ENCODE data around the gene ARHGAP10. TPM values are rescaled to one million over a fixed set of nuclear protein-coding genes. Genes with fewer than 3 reads are reported as not detected.

ARHGAP10 gene
- total RNA-seq, 2 experiments from 2014 or later: 6.5 to 6.6 TPM

- Mint-ChIP-seq H3K4me1 (peaks cover 1% of the 10 kb centered on the region), H3K27ac (no peak overlapping the region), H3K4me3 (no peak overlapping the region), H3K27me3 (no peaks in the 10 kb centered on the region), H3K9me3 (no peaks in the 10 kb centered on the region), H3K36me3 (no peaks in the 10 kb centered on the region)
- no peak for ATAC-seq (ENCODE audit: low read depth)
- DNase-seq: no peak
- POLR2A ChIA-PET: no interaction called here
These were observed 89.7 kb downstream of the ARHGAP10 start for GRCh38 chr4:147821555-147821954.

- no peak overlapping the region for H3K4me3 Mint-ChIP-seq
- H3K4me1 Mint-ChIP-seq: peaks cover 1% of the 10 kb centered on the region
- no peak for ATAC-seq (ENCODE audit: low read depth)
These were observed 90.2 kb downstream of the ARHGAP10 start for GRCh38 chr4:147822128-147822527.

GRCh38 chr4:147823130-147823529 lies 91.2 kb downstream of the ARHGAP10 start:
- DNase-seq (no peak), ATAC-seq (ENCODE audit: low read depth) (no peak)
- Mint-ChIP-seq H3K27ac (no peak overlapping the region), H3K4me3 (no peak overlapping the region), H3K4me1 (peaks cover 1% of the 10 kb centered on the region), H3K36me3 (no peaks in the 10 kb centered on the region), H3K27me3 (no peaks in the 10 kb centered on the region), H3K9me3 (no peaks in the 10 kb centered on the region)
- POLR2A ChIA-PET: interaction anchor here (0.8 kb wide), 1 partner anchor 11 kb away, joined by 3 read pairs; no protein-coding TSS in a partner anchor

More at GRCh38 chr4:147822128-147822527, 90.2 kb downstream of the ARHGAP10 start:
- POLR2A ChIA-PET: no interaction called here
- Mint-ChIP-seq H3K36me3 (no peaks in the 10 kb centered on the region), H3K27me3 (no peaks in the 10 kb centered on the region), H3K27ac (peak overlapping the region; percentile 22), H3K9me3 (no peaks in the 10 kb centered on the region)
- no peak for DNase-seq

- H3K27me3 Mint-ChIP-seq: no peaks in the 10 kb centered on the region
- H3K9me3 Mint-ChIP-seq: no peaks in the 10 kb centered on the region
- peaks cover 1% of the 10 kb centered on the region for H3K4me1 Mint-ChIP-seq
- ATAC-seq (ENCODE audit: low read depth): no peak
- POLR2A ChIA-PET: no interaction called here
- H3K36me3 Mint-ChIP-seq: no peaks in the 10 kb centered on the region
- no peak for DNase-seq
- H3K27ac Mint-ChIP-seq: no peak overlapping the region
- H3K4me3 Mint-ChIP-seq: no peak overlapping the region
These were observed 92.4 kb downstream of the ARHGAP10 start for GRCh38 chr4:147824316-147824715.

GRCh38 chr4:147824884-147825283 lies 93.0 kb downstream of the ARHGAP10 start:
- no peak overlapping the region for H3K4me3 Mint-ChIP-seq
- H3K27ac Mint-ChIP-seq: no peak overlapping the region
- POLR2A ChIA-PET: no interaction called here
- H3K36me3 Mint-ChIP-seq: no peaks in the 10 kb centered on the region
- H3K27me3 Mint-ChIP-seq: no peaks in the 10 kb centered on the region
- DNase-seq (no peak), ATAC-seq (ENCODE audit: low read depth) (no peak)
- H3K9me3 Mint-ChIP-seq: no peaks in the 10 kb centered on the region
- peaks cover 2% of the 10 kb centered on the region for H3K4me1 Mint-ChIP-seq

- POLR2A ChIA-PET: no interaction called here
- Mint-ChIP-seq H3K4me1 (peaks cover 2% of the 10 kb centered on the region), H3K9me3 (no peaks in the 10 kb centered on the region), H3K4me3 (no peak overlapping the region), H3K27ac (no peak overlapping the region), H3K27me3 (no peaks in the 10 kb centered on the region), H3K36me3 (no peaks in the 10 kb centered on the region)
- no peak for ATAC-seq (ENCODE audit: low read depth)
- DNase-seq: no peak
These were observed 93.8 kb downstream of the ARHGAP10 start for GRCh38 chr4:147825451-147826287.

- ATAC-seq (ENCODE audit: low read depth) (no peak), DNase-seq (no peak)
- peaks cover 2% of the 10 kb centered on the region for H3K4me1 Mint-ChIP-seq
- POLR2A ChIA-PET: no interaction called here
- no peaks in the 10 kb centered on the region for H3K27me3 Mint-ChIP-seq
- no peaks in the 10 kb centered on the region for H3K36me3 Mint-ChIP-seq
- H3K4me3 Mint-ChIP-seq: no peak overlapping the region
- no peak overlapping the region for H3K27ac Mint-ChIP-seq
- no peaks in the 10 kb centered on the region for H3K9me3 Mint-ChIP-seq
These were observed 94.4 kb downstream of the ARHGAP10 start for GRCh38 chr4:147826288-147826646.

GRCh38 chr4:147828331-147828905 lies 96.5 kb downstream of the ARHGAP10 start:
- H3K27me3 Mint-ChIP-seq: no peaks in the 10 kb centered on the region
- H3K27ac Mint-ChIP-seq: no peak overlapping the region
- POLR2A ChIA-PET: no interaction called here
- no peaks in the 10 kb centered on the region for H3K9me3 Mint-ChIP-seq
- no peak overlapping the region for H3K4me3 Mint-ChIP-seq
- DNase-seq (no peak), ATAC-seq (ENCODE audit: low read depth) (no peak)
- H3K36me3 Mint-ChIP-seq: no peaks in the 10 kb centered on the region
- H3K4me1 Mint-ChIP-seq: peaks cover 1% of the 10 kb centered on the region

GRCh38 chr4:147829401-147830101 lies 97.7 kb downstream of the ARHGAP10 start:
- ATAC-seq (ENCODE audit: low read depth) (no peak), DNase-seq (no peak)
- Mint-ChIP-seq H3K4me1 (peaks cover 1% of the 10 kb centered on the region), H3K27ac (no peak overlapping the region), H3K27me3 (no peaks in the 10 kb centered on the region), H3K4me3 (no peak overlapping the region), H3K36me3 (no peaks in the 10 kb centered on the region), H3K9me3 (no peaks in the 10 kb centered on the region)
- POLR2A ChIA-PET: interaction anchor here (0.7 kb wide), 1 partner anchor 29 kb away, joined by 3 read pairs; no protein-coding TSS in a partner anchor

GRCh38 chr4:147830102-147830463 lies 98.2 kb downstream of the ARHGAP10 start:
- ATAC-seq (ENCODE audit: low read depth) (no peak), DNase-seq (no peak)
- H3K27me3 Mint-ChIP-seq: no peaks in the 10 kb centered on the region
- no peaks in the 10 kb centered on the region for H3K9me3 Mint-ChIP-seq
- no peak overlapping the region for H3K4me3 Mint-ChIP-seq
- POLR2A ChIA-PET: no interaction called here
- H3K36me3 Mint-ChIP-seq: no peaks in the 10 kb centered on the region
- no peak overlapping the region for H3K27ac Mint-ChIP-seq
- H3K4me1 Mint-ChIP-seq: peaks cover 1% of the 10 kb centered on the region

- POLR2A ChIA-PET: no interaction called here
- no peak overlapping the region for H3K4me3 Mint-ChIP-seq
These were observed 99.1 kb downstream of the ARHGAP10 start for GRCh38 chr4:147830987-147831386.

GRCh38 chr4:147831551-147832171 lies 99.8 kb downstream of the ARHGAP10 start:
- no peak overlapping the region for H3K4me3 Mint-ChIP-seq
- H3K36me3 Mint-ChIP-seq: no peaks in the 10 kb centered on the region
- H3K4me1 Mint-ChIP-seq: peaks cover 1% of the 10 kb centered on the region
- POLR2A ChIA-PET: no interaction called here
- no peak overlapping the region for H3K27ac Mint-ChIP-seq
- no peaks in the 10 kb centered on the region for H3K27me3 Mint-ChIP-seq
- no peak for ATAC-seq (ENCODE audit: low read depth)
- H3K9me3 Mint-ChIP-seq: no peaks in the 10 kb centered on the region
- DNase-seq: no peak

More at GRCh38 chr4:147830987-147831386, 99.1 kb downstream of the ARHGAP10 start:
- ATAC-seq (ENCODE audit: low read depth) (no peak), DNase-seq (no peak)
- H3K27ac Mint-ChIP-seq: no peak overlapping the region
- no peaks in the 10 kb centered on the region for H3K27me3 Mint-ChIP-seq
- H3K4me1 Mint-ChIP-seq: peaks cover 1% of the 10 kb centered on the region
- H3K9me3 Mint-ChIP-seq: no peaks in the 10 kb centered on the region
- H3K36me3 Mint-ChIP-seq: no peaks in the 10 kb centered on the region

GRCh38 chr4:147833254-147833653 lies 101.4 kb downstream of the ARHGAP10 start:
- Mint-ChIP-seq H3K27ac (no peak overlapping the region), H3K27me3 (no peaks in the 10 kb centered on the region), H3K9me3 (no peaks in the 10 kb centered on the region), H3K4me3 (no peak overlapping the region), H3K4me1 (peaks cover 1% of the 10 kb centered on the region), H3K36me3 (no peaks in the 10 kb centered on the region)
- POLR2A ChIA-PET: no interaction called here
- DNase-seq (no peak), ATAC-seq (ENCODE audit: low read depth) (no peak)

Measured in activated naive CD8-positive, alpha-beta T cell treated with anti-CD3 and anti-CD28 coated beads, Interleukin-2, amount 10 ng/mL, durations not matched to agents 7 days and 5 days (primary cell).